ENCODE data around the gene PCDHB15.
"Not testable (repeated sequence)": the region's sequence is repeated elsewhere in the genome, so short reads cannot be mapped to it uniquely, and the experiment has no call there.

The PCDHB15 gene

GRCh38 chr5:141245250-141245717, at the start of gene PCDHB15:
Gene PCDHB15 (plus strand): TSS chr5:141245395. CDS start chr5:141245579, 184 bp downstream.
- DNase-seq (ENCODE audit: low spot score), result peak; percentile 26

GRCh38 chr5:141196363-141196762, 48.8 kb upstream of the PCDHB15 start:
- no peak for DNase-seq (ENCODE audit: low spot score)

- peak; percentile 25 for DNase-seq (ENCODE audit: low spot score)
These were observed 45.6 kb upstream of the PCDHB15 start, which contains the start of gene PCDHB11 for GRCh38 chr5:141199359-141200235. Gene PCDHB11 (plus strand): TSS chr5:141199627. CDS start chr5:141199775, 148 bp downstream.

- DNase-seq (ENCODE audit: low spot score), result not testable (repeated sequence)
These were observed 44.1 kb upstream of the PCDHB15 start for GRCh38 chr5:141201126-141201525.

GRCh38 chr5:141201646-141202045, 43.5 kb upstream of the PCDHB15 start:
- DNase-seq (ENCODE audit: low spot score), result not testable (repeated sequence)

- no peak for DNase-seq (ENCODE audit: low spot score)
These were observed 36.7 kb upstream of the PCDHB15 start, which contains the start of gene PCDHB12 for GRCh38 chr5:141208478-141208877. Gene PCDHB12 (plus strand): TSS chr5:141208719. CDS start chr5:141208908, 189 bp downstream.

- DNase-seq (ENCODE audit: low spot score), result not testable (repeated sequence)
These were observed 34.9 kb upstream of the PCDHB15 start for GRCh38 chr5:141210281-141210680.

- not testable (repeated sequence) for DNase-seq (ENCODE audit: low spot score)
These were observed 34.3 kb upstream of the PCDHB15 start for GRCh38 chr5:141210849-141211248.

- not testable (repeated sequence) for DNase-seq (ENCODE audit: low spot score)
These were observed 31.4 kb upstream of the PCDHB15 start, which contains the start of gene PCDHB13 for GRCh38 chr5:141213656-141214339. Gene PCDHB13 (plus strand): TSS chr5:141213919. CDS start chr5:141214124, 205 bp downstream.

- DNase-seq (ENCODE audit: low spot score), result not testable (repeated sequence)
These were observed 30.6 kb upstream of the PCDHB15 start for GRCh38 chr5:141214583-141214982.

- not testable (repeated sequence) for DNase-seq (ENCODE audit: low spot score)
These were observed 29.7 kb upstream of the PCDHB15 start for GRCh38 chr5:141215504-141215903.

GRCh38 chr5:141216035-141216434, 29.2 kb upstream of the PCDHB15 start:
- DNase-seq (ENCODE audit: low spot score), result not testable (repeated sequence)

GRCh38 chr5:141223112-141223783, 21.9 kb upstream of the PCDHB15 start, which contains the start of gene PCDHB14:
Gene PCDHB14 (plus strand): TSS chr5:141223343. CDS start chr5:141223506, 163 bp downstream.
- peak; percentile 65 for DNase-seq (ENCODE audit: low spot score)

- DNase-seq (ENCODE audit: low spot score), result not testable (repeated sequence)
These were observed 20.4 kb upstream of the PCDHB15 start for GRCh38 chr5:141224844-141225243.

GRCh38 chr5:141225421-141225820, 19.8 kb upstream of the PCDHB15 start:
- DNase-seq (ENCODE audit: low spot score), result not testable (repeated sequence)

GRCh38 chr5:141234109-141234667, 11.0 kb upstream of the PCDHB15 start:
- DNase-seq (ENCODE audit: low spot score), result no peak

GRCh38 chr5:141235922-141236321, 9.3 kb upstream of the PCDHB15 start:
- DNase-seq (ENCODE audit: low spot score), result not testable (repeated sequence)

GRCh38 chr5:141236516-141237313, 8.5 kb upstream of the PCDHB15 start:
- DNase-seq (ENCODE audit: low spot score), result no peak

GRCh38 chr5:141241496-141241895, 3.7 kb upstream of the PCDHB15 start:
- DNase-seq (ENCODE audit: low spot score), result no peak

GRCh38 chr5:141246971-141247370, 1.8 kb downstream of the PCDHB15 start:
- DNase-seq (ENCODE audit: low spot score), result not testable (repeated sequence)
